HG03196 (cell line): ENCODE data around the gene GNB2.

Experiments
- ATAC-seq: cut with Tn5 transposase; IDR thresholded peaks from one replicate; pipeline ENCODE4 v1.9.1; 2021; ENCODE audit not compliant: unreplicated experiment

The GNB2 gene

DNA sequence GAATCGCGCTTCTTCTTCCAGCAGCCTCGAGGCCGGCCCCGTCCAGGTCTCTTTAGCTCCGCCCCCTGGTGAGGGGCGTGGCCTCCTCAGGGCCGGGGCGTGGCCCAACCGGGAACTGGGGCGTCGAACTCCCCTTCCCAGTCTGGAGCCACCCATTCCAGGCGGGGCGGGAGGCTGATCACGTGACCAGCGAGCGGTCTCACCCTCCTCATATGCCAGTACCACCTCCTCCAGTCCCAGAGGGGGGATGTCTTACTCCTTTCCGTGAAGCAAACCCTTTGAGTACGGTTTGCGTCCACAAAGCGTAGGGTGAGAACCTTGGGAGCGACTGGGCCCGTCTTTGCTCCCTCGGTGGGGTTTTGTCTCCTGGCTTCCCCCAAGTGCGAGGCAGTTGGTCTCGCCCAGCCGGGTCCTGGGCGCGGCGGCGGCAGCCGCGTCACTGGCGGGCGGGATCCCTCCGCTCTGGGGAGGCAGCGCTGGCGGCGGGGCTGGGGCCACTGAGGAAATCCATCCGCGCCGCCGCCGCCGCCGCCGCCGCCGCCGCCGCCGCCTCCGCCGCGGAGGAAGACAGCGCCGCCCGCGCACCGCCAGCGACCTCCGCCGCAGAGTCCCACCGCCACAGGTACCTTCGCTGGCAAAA is at the start of gene GNB2:
Gene GNB2, plus strand, starts transcription at position 439 of the 640 bp plus-strand sequence. CDS start 2,526 bp downstream, outside the sequence.
- ATAC-seq, result peak; percentile 61

DNA sequence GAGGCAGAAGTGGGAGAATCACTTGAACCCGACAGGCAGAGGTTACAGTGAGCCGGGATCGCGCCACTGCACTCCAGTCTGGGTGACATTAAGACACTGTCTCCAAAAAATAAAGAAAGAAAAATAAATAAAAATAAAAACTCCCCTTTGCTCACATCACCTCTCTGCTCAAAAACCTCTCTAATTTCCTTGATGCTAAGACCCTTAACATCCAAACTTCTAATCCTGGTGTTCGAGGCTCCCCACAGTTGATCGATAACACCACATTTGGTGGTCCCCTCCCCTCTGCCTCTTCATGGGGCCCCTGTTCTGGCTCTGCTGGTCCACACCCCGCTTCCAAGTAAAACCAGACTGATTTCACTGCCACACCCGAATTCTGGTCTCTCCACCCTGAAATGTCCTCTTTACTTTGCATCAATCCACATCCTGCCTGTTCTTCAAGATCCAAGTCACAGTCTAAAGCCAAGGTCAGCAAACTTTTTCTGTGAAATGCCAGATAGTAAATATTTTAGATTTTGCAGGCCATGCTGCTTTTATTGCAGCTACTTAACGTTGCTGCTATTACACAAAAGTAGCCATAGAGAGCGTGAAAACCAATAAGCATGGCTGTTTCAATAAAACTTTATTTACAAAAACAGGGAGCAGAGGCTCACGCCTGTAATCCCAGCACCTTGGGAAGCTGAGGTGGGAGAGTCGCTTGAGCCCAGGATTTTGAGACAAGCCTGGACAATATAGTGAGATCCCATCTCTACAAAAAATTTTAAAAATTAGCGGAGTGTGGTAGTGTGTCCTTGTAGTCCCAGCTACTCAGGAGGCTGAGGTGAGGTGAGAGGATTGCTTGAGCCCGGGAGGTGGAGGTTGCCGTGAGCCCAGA is 49.4 kb upstream of the GNB2 start:
- ATAC-seq, result no peak

- no peak for ATAC-seq
Observed at GRCh38 chr7:100626055-100626454, 47.5 kb upstream of the GNB2 start.

DNA sequence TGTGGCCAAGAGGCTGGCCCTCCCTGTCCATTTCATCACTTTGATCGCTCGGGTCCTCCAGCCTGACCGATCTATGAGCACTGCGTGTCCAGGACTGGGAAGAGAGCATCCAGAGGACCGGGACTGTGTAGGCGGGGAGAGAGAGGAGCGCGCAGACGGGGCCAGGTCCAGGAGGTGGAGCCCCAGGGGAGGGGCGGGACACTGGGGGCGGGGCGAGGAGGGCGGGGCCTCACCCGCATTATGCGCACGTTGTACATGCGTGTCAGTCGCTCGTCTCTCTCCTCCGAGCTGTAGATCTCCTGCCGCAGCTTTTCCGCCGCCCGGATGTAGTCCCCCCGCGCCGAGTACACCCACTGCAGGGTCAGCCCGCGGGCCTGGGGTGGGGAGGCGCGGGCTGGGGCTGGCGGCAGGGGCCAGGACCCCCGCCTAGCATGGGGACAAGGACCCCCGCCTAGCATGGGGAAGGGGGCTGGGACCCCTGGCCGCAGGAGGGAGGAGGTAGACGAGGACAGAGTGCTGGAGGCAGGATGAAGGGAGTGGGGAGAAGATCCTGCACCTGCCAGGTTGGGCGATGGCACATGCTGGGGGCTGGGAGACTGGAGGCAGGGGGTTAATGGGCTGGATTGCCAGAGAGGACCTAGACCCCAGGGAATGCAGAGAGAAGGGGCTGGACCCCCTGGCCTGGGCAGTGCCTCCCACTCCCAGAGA is 46.9 kb upstream of the GNB2 start:
- ATAC-seq, result peak; percentile 61

DNA sequence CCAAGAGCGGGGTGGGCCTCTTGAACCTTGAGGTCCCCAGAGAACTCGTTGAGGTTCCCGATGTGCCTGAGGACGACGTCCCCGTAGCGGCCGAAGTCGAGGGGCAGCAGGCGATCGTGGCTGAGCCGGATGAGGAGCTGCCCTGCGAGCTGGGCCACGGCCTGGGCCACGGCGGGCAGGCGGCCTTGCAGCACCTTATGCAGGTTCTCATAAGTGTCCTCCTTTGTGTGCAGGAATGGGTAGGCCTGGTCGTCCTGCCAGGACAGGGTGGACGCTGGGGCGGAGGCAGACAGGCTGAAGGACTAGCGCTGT is 46.3 kb upstream of the GNB2 start:
- ATAC-seq, result no peak

DNA sequence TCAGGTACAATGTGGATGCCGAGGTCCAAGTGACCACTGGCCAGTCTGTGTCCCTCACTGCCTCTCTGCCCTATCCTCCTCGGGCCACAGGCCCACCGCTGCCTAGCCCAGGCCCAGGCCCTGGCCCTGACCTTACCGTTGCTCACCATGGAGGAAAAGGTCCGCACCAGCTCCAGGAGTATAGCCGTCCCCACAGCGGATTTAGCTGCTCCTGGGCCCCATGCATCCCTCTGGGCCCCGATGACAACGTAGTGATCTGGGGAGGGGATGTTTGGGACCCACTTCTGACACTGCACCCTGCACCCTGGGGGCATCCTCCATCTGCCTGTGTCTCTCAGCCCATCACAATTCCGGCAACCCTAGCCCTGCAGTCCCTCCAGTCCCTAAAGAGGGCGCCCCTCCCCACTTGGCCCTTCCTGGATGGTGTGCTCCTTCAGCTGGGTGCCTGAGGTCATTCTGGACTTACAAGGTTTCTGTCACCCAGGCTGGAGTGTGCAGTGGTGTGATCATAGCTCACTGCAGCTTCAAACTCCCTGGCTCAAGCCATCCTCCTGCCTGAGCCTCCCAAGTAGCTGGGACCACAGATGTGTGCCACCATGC is 44.3 kb upstream of the GNB2 start:
- no peak for ATAC-seq

DNA sequence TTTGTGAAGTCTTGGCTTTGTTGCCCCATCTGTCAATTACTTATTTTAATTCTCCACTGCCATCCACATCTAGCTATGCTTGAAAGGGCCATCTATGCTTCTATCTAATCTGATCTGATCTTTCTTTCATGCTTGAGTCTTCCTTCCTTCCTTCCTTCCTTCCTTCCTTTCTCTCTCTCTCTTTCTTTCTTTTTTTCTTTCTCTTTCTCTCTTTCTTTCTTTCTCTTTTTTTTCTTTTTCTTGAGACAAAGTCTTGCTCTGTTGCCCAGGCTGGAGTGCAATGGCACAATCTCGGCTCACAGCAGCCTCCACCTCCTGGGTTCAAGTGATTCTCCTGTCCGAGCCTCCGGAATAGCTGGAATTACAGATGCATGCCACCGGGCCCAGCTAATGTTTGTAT is 43.5 kb upstream of the GNB2 start:
- no peak for ATAC-seq

DNA sequence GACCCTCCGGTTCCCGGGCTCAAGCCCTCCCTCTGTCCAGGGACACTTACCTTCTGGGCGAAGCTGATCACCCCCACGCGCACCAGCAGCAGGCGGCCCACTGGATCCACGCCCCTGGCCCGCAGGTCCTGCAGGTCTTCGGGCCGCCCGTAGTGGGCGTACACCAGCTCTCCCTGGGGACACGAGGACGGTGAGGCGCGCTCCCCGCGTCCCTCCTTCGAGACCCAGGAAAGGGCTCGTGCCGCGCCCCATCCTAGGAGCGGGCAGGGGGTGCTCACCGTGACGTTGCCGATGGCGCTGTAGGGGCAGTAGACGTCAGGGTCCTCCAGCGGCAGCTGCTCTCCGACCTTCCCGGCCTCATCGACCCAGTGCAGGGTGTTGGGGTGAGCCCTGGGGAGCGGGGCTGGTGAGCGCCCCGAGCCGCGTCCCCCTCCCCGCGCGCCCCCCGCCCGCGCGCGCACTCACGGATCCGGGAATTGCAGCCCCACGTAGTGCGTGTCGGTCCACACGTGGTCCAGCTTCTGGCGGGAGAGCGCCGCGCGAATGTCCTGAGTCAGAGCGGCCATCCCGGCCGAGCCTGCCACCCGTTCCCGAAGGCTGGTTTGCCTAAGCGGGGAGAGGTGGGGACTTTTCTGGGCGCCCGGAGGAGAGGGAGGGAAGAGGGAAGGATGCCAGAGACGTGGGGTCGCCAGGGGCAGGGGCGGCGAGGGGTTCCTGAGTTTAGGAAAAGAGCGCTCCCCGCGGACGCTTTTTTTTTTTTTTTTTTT is 40.4 kb upstream of the GNB2 start:
- no peak for ATAC-seq

GRCh38 chr7:100639995-100640516 is 33.5 kb upstream of the GNB2 start:
- ATAC-seq, result no peak

GRCh38 chr7:100640517-100641440 is 32.8 kb upstream of the GNB2 start:
- no peak for ATAC-seq

DNA sequence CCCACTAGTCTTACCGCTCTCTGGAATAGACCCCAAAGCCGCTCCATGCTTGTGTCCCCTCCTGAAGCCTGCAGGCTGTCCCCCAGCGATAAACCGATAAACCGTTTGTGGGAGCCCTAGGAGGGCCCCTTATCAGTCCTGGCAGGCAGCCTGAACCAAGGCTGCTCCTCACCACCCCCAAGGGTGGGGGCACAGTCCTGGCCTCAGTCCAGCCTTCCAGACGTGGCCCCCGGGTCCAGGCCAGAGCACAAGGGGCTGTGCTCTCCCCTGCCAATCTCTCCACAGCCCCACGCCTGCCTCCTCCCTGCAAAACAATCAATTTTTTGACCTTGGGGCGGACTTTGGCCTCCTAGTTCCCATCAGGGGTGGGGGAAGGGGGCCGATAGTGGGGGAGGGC is 32.1 kb upstream of the GNB2 start, which contains the start of gene TFR2:
Gene TFR2, minus strand, starts transcription at position 90 of the 397 bp plus-strand sequence. Its CDS starts 43 bp downstream, at position 47.
- no peak for ATAC-seq

DNA sequence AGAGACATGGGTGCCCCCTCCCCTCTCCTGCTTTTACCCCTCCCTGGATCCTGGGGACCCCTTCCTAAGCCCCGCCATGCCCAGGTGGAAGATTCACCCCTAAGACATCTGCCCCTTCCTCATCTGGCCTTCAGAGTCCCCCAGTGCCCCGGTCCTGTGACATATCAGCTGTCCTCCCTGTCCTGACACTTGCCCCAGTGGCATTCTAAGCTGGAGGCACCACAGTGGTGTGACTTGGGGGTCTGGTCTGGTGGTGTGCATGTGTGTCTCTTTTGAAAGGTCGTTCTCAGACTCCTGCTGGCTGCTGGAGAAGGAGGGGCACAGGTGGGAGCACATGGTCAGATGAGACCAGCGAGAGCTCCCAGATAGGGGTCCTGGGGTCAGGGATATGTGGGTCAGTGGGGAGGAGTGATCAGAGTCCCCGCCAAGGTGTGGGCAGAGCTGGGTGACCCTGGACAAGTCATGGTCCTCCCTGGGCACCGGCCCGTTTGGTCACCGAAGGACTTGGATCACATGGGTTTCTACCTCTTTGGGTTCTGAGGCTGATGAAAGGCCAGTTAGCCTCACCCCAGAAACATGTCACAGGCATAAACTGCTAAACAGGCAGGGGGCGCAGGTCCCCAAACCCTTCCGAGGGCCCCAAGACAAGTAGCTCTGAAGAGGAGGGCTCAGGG is 31.5 kb upstream of the GNB2 start:
- ATAC-seq, result no peak

GRCh38 chr7:100642534-100642907 is 31.0 kb upstream of the GNB2 start:
- ATAC-seq, result no peak

- no peak for ATAC-seq
Observed at GRCh38 chr7:100649826-100650565, 23.5 kb upstream of the GNB2 start.

DNA sequence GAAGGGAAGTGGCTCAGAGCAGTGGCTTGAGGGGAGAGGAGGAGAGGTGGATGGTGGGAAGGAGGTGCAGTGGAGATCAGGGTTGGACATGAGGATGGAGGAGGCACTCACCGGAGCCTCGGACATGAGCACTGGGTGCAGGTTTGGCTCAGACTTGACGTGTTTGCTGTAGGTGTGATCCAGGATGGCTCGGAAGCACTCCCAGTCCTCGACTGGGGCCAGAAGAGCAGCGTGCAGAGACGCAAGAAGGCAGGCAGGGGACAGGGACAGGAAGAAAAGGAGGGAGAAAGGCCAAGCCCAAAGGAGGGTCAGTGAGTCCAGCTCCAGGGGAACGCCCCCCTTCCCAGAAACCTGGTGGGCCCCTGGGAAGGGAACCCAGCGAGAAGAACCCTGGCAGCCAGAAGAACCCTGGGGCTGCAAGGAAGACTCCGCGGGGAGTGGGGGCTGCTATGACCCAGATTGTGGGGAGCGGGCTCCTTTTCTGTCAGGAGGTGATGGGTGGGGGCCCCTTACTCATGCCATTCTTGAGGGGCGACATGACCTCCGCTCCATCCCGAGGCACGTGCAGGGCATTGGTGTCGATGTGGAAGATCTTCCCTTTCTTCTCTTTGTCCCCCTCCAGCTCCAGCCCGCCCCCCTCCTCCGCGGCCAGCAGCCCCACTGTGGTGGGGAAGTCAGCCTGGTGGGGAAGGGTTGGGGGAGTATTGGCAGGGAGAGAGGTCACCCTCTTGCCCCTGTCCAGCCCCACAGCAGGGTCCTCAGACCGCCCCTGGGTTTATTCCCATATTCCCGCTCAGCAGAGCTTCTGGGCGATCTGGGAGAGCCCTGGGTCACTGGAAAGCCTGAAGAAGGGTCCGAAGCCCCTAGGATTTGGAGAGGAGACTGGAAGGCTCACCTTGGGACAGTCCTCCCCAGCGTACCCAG is 18.4 kb upstream of the GNB2 start:
- ATAC-seq, result no peak

GRCh38 chr7:100655908-100656674 is 17.4 kb upstream of the GNB2 start, which contains the start of gene ACTL6B:
Gene ACTL6B (minus strand): TSS chr7:100656448. CDS start chr7:100656354, 94 bp downstream.
- no peak for ATAC-seq
